Activated B cell treated with CpG ODN at 0.5 μM for 24 hours (primary cell): ENCODE measurements around the gene FAHD2A. TPM values are rescaled to one million over a fixed set of nuclear protein-coding genes. Genes with fewer than 3 reads are reported as not detected.
A peak's percentile ranks its signal among the peaks of the same experiment; 100 is the strongest.

ENCODE experiments used
- ATAC-seq: fragments of 200-7000 bp; cut with Tn5 transposase; one replicate; pipeline ENCODE4 v1.10.0; 2021; ENCODE audit warnings: low read depth, mild to moderate bottlenecking, moderate library complexity
- CTCF ChIA-PET: fragments of 350-600 bp; sonication (Branson Sonifier 250); formaldehyde crosslinking; loops from one replicate; lab custom pipeline; 2021; ENCODE audit warnings: antibody characterized with exemption; lab: Charles Lee
- POLR2A ChIA-PET: fragments of 350-600 bp; sonication (Branson Sonifier 250); formaldehyde crosslinking; loops from one replicate; lab custom pipeline; 2021; ENCODE audit warnings: antibody characterized with exemption; lab: Charles Lee
- DNase-seq: peaks from one replicate; pipeline ENCODE4 v3.0.0; 2022
- H3K27ac Mint-ChIP-seq: one replicate; pipeline ENCODE4 v1.8.0; 2020; ENCODE audit warnings: mixed read lengths
- H3K27me3 Mint-ChIP-seq: one replicate; pipeline ENCODE4 v1.8.0; 2021; ENCODE audit warnings: mixed read lengths
- H3K36me3 Mint-ChIP-seq: one replicate; pipeline ENCODE4 v1.8.0; 2021; ENCODE audit warnings: low read depth, mixed read lengths
- H3K4me1 Mint-ChIP-seq: one replicate; pipeline ENCODE4 v1.8.0; 2021; ENCODE audit warnings: mixed read lengths
- H3K4me3 Mint-ChIP-seq: one replicate; pipeline ENCODE4 v1.8.0; 2020; ENCODE audit warnings: mild to moderate bottlenecking, mixed read lengths
- H3K9me3 Mint-ChIP-seq: one replicate; pipeline ENCODE4 v1.8.0; 2020; ENCODE audit warnings: mixed read lengths
- CTCF ChIP-seq: fragments of 200-600 bp; IDR thresholded peaks from one replicate; pipeline ENCODE4 v1.8.0; 2022; ENCODE audit warnings: antibody characterized with exemption, mild to moderate bottlenecking
- intact Hi-C: fragments of 100-400 bp; cut with micrococcal nuclease; formaldehyde crosslinking; loops from one replicate; pipeline ENCODE4 v1.15.1; 2024
- total RNA-seq: library from RNA; stranded (reverse); gene quantifications from 2 replicates; pipeline ENCODE4 v1.2.3, GENCODE V29; 2022

FAHD2A gene
- total RNA-seq, result 16.8 and 23.4 TPM in 2 replicates

- CTCF ChIA-PET, result no interaction called here
- peak; percentile 90 for DNase-seq
- ATAC-seq, result peak; percentile 96
- TF ChIP-seq CTCF, result no peak
- Mint-ChIP-seq H3K4me3 (peak within 1 kb of the TSS; percentile 99), H3K36me3 (peaks cover 8% of the 10 kb centered on the region), H3K4me1 (peaks cover 22% of the 10 kb centered on the region), H3K9me3 (no peaks in the 10 kb centered on the region), H3K27ac (peak within 1 kb of the TSS; percentile 88), H3K27me3 (no peaks in the 10 kb centered on the region)
- intact Hi-C loops, result loop anchor here (2.0 to 5.0 kb wide), 5 partner anchors 55 to 280 kb away; partner anchors contain the start of genes MRPS5, ZNF2 and ZNF892
- POLR2A ChIA-PET, result interaction anchor here (0.6 to 1.3 kb wide), 4 partner anchors 31 to 242 kb away, joined by 3 to 4 read pairs (median 4); partner anchors contain the start of gene ZNF2
These were observed at the start of gene FAHD2A for GRCh38 chr2:95402370-95403203. Gene FAHD2A, plus strand, starts transcription at chr2:95402708. Its CDS starts 2,851 bp downstream, at chr2:95405559.

- CTCF ChIA-PET, result no interaction called here
- H3K27ac Mint-ChIP-seq, result no peak overlapping the region
- TF ChIP-seq CTCF, result no peak
These were observed 49.4 kb upstream of the FAHD2A start for GRCh38 chr2:95353055-95353575.

GRCh38 chr2:95353613-95354468, 48.7 kb upstream of the FAHD2A start:
- Mint-ChIP-seq H3K4me1 (no peaks in the 10 kb centered on the region), H3K4me3 (no peak overlapping the region), H3K9me3 (no peaks in the 10 kb centered on the region), H3K36me3 (no peaks in the 10 kb centered on the region), H3K27me3 (peaks cover 9% of the 10 kb centered on the region), H3K27ac (no peak overlapping the region)
- TF ChIP-seq CTCF, result no peak
- ChIA-PET CTCF (no interaction called here), POLR2A (no interaction called here)
- ATAC-seq (no peak), DNase-seq (no peak)
- intact Hi-C loops, result no loop called here

More at GRCh38 chr2:95353055-95353575, 49.4 kb upstream of the FAHD2A start:
- H3K9me3 Mint-ChIP-seq, result no peaks in the 10 kb centered on the region
- H3K4me3 Mint-ChIP-seq, result no peak overlapping the region
- ATAC-seq, result no peak
- H3K4me1 Mint-ChIP-seq, result no peaks in the 10 kb centered on the region
- intact Hi-C loops, result no loop called here
- DNase-seq, result no peak
- peaks cover 12% of the 10 kb centered on the region for H3K27me3 Mint-ChIP-seq
- no peaks in the 10 kb centered on the region for H3K36me3 Mint-ChIP-seq
- POLR2A ChIA-PET, result no interaction called here

GRCh38 chr2:95354469-95354901, 48.0 kb upstream of the FAHD2A start:
- Mint-ChIP-seq H3K9me3 (no peaks in the 10 kb centered on the region), H3K4me3 (no peak overlapping the region), H3K27ac (no peak overlapping the region), H3K4me1 (no peaks in the 10 kb centered on the region), H3K27me3 (peaks cover 9% of the 10 kb centered on the region), H3K36me3 (no peaks in the 10 kb centered on the region)
- no peak for TF ChIP-seq CTCF
- ChIA-PET POLR2A (no interaction called here), CTCF (no interaction called here)
- intact Hi-C loops, result no loop called here
- ATAC-seq, result no peak
- DNase-seq, result no peak
